Endothelial cell of umbilical vein (primary cell): Measurements from ENCODE around the gene HK3. TPM values are rescaled to one million over a fixed set of nuclear protein-coding genes. Genes with fewer than 3 reads are reported as not detected.

Experiments used
- BruUV-seq: library from RNA; stranded (reverse); fragments of 400-500 nt; replicated peaks from 2 replicates; lab custom pipeline; 2021; lab: Mats Ljungman, UMichigan
- CTCF ChIA-PET: fragments of 300-600, 350-600 bp; sonication (Branson Sonifier 250); formaldehyde crosslinking; loops from one replicate; lab custom pipeline; 2021; ENCODE audit warnings: antibody characterized with exemption, inconsistent platforms; lab: Charles Lee
- POLR2A ChIA-PET: fragments of 300-600, 350-600 bp; sonication (Branson Sonifier 250); formaldehyde crosslinking; loops from one replicate; lab custom pipeline; 2021; ENCODE audit warnings: antibody characterized with exemption, inconsistent platforms; lab: Charles Lee
- DNase-seq: peaks from one replicate; pipeline ENCODE4 v3.0.0-alpha.2; 2011; ENCODE audit warnings: low read depth, low spot score
- FAIRE-seq: peaks from 2 replicates; lab custom pipeline; 2011; peaks lifted over from hg19 to GRCh38; lab: Jason Lieb, UNC
- H2AFZ ChIP-seq: 2 replicates; pipeline ENCODE4 v1.6.0; 2012; ENCODE audit warnings: low read depth, low read length, control low read depth, inconsistent platforms
- H3K27ac ChIP-seq: 2 replicates; pipeline ENCODE4 v1.5.1; 2011; ENCODE audit warnings: low read depth, mild to moderate bottlenecking, control low read depth, low read length, moderate library complexity; ENCODE audit not compliant: insufficient read depth
- H3K27me3 ChIP-seq, 2 experiments: 2 replicates each; pipeline versions ENCODE4 v1.6.0 to v1.6.1; 2011; ENCODE audit warnings: low read length in 2 of 2, mixed read lengths in 1 of 2; ENCODE audit not compliant: control insufficient read depth in 2 of 2, insufficient read depth in 2 of 2
- H3K36me3 ChIP-seq, 2 experiments: 2 replicates in 1 of 2; 3 replicates in 1 of 2; pipeline ENCODE4 v1.5.1; 2011; ENCODE audit warnings: low read length in 2 of 2, mild to moderate bottlenecking in 1 of 2, moderate library complexity in 1 of 2; ENCODE audit not compliant: control insufficient read depth in 2 of 2, insufficient read depth in 2 of 2; ENCODE audit errors: extremely low read depth in 1 of 2
- H3K4me1 ChIP-seq: 3 replicates; pipeline ENCODE4 v1.5.1; 2011; ENCODE audit warnings: mild to moderate bottlenecking, low read length; ENCODE audit not compliant: control insufficient read depth, insufficient read depth; ENCODE audit errors: extremely low read depth
- H3K4me2 ChIP-seq: 2 replicates; pipeline ENCODE4 v1.6.1; 2011; ENCODE audit warnings: low read length, control low read depth, mixed read lengths; ENCODE audit not compliant: insufficient read depth
- H3K4me3 ChIP-seq, 3 experiments: fragments of 200-600 bp in 1 of 3; sonication (generic), shearing (Covaris generic) in 1 of 3; replicated peaks in 1 of 3; 2 replicates each; pipeline ENCODE4 v1.5.1; 2011 to 2016; ENCODE audit warnings: control low read depth in 3 of 3, low read length in 3 of 3, mild to moderate bottlenecking in 2 of 3, inconsistent platforms in 1 of 3, low read depth in 1 of 3, moderate library complexity in 1 of 3; ENCODE audit not compliant: insufficient read depth in 1 of 3
- H3K79me2 ChIP-seq: 2 replicates; pipeline ENCODE4 v1.6.0; 2012; ENCODE audit warnings: low read length, inconsistent platforms; ENCODE audit not compliant: control insufficient read depth, insufficient read depth
- H3K9ac ChIP-seq: replicated peaks from 2 replicates; pipeline ENCODE3; 2011; ENCODE audit warnings: low read length, control low read depth; ENCODE audit not compliant: insufficient read depth; ENCODE audit errors: extremely low read depth
- H3K9me1 ChIP-seq: replicated peaks from 3 replicates; pipeline ENCODE4 v1.6.0; 2011; ENCODE audit warnings: mild to moderate bottlenecking, low read length; ENCODE audit not compliant: control insufficient read depth, insufficient read depth; ENCODE audit errors: extremely low read depth
- H3K9me3 ChIP-seq: replicated peaks from 2 replicates; pipeline ENCODE4 v1.5.1; 2012; ENCODE audit warnings: low read length, inconsistent platforms; ENCODE audit not compliant: control insufficient read depth, insufficient read depth
- H4K20me1 ChIP-seq: replicated peaks from 2 replicates; pipeline ENCODE3; 2011; ENCODE audit warnings: mild to moderate bottlenecking, low read length; ENCODE audit not compliant: control insufficient read depth, insufficient read depth; ENCODE audit errors: extremely low read depth
- EZH2 ChIP-seq: IDR thresholded peaks from 2 replicates; pipeline ENCODE4 v1.6.1; 2012; ENCODE audit warnings: borderline replicate concordance, low read depth, mild to moderate bottlenecking, moderate library complexity, low read length, inconsistent platforms; ENCODE audit not compliant: severe bottlenecking
- FOS ChIP-seq: IDR thresholded peaks from 2 replicates; pipeline ENCODE4 v1.6.1; 2011; ENCODE audit warnings: mild to moderate bottlenecking, low read length, moderate library complexity, borderline replicate concordance; ENCODE audit not compliant: insufficient read depth
- GATA2 ChIP-seq: IDR thresholded peaks from 2 replicates; pipeline ENCODE4 v1.7.0; 2011; ENCODE audit warnings: low read depth, mild to moderate bottlenecking, moderate library complexity, mixed read lengths, low read length; ENCODE audit not compliant: insufficient read length, insufficient read depth
- JUN ChIP-seq: IDR thresholded peaks from 2 replicates; pipeline ENCODE4 v1.6.1; 2011; ENCODE audit warnings: borderline replicate concordance, low read depth; ENCODE audit not compliant: insufficient read length, insufficient read depth
- MYC ChIP-seq: IDR thresholded peaks from one replicate; pipeline ENCODE4 v1.6.1; 2011; ENCODE audit warnings: mild to moderate bottlenecking, low read depth, low read length
- POLR2A ChIP-seq: IDR thresholded peaks from 2 replicates; pipeline ENCODE4 v1.6.1; 2012; ENCODE audit warnings: low read depth, mild to moderate bottlenecking, control low read depth, low read length
- POLR2AphosphoS5 ChIP-seq: IDR thresholded peaks from 2 replicates; pipeline ENCODE4 v1.6.1; 2012; ENCODE audit warnings: low read depth, mild to moderate bottlenecking, control low read depth, low read length, moderate library complexity; ENCODE audit not compliant: insufficient read depth
- dilution Hi-C: fragments of 300-500 bp; cut with MboI; formaldehyde crosslinking; loops from one replicate; pipeline ENCODE4 v1.15.0; 2019; ENCODE audit warnings: low sequenced_read_pairs; ENCODE audit not compliant: extremely low pct_ligation_motif_present
- intact Hi-C: fragments of 100-400 bp; cut with micrococcal nuclease; formaldehyde crosslinking; loops from one replicate; pipeline ENCODE4 v1.10.0; 2022
- polyA plus RNA-seq, 4 experiments: library from polyadenylated mRNA; depleted of rRNA in 3 of 4; stranded (reverse) in 3 of 4; unstranded in 1 of 4; fragments of >200 nt; gene quantifications; 2 replicates each; pipeline versions ENCODE4 v1.2.1 to v1.2.3, GENCODE V29; 2011 to 2012; ENCODE audit warnings: missing spikeins in 1 of 4
- total RNA-seq: library from RNA; stranded (reverse); gene quantifications from 2 replicates; pipeline ENCODE4 v1.2.3, GENCODE V29; 2021
- TF ChIP-seq, protein P1 (sequence below), 2 donors: IDR thresholded peaks; 1 replicate in 1 of 2; 2 replicates in 1 of 2; pipeline ENCODE4 v1.5.1; 2011; ENCODE audit warnings: low read length in 2 of 2, mild to moderate bottlenecking in 2 of 2, moderate library complexity in 2 of 2, control low read depth in 1 of 2, inconsistent platforms in 1 of 2, low read depth in 1 of 2; ENCODE audit not compliant: insufficient read depth in 1 of 2; ENCODE audit errors: extremely low read depth in 1 of 2
- TF ChIP-seq, protein P2 (sequence below): IDR thresholded peaks from 2 replicates; pipeline ENCODE4 v1.6.1; 2011; ENCODE audit not compliant: insufficient read depth, insufficient read length

HK3 gene
- total and polyA plus RNA-seq, 2 donors (not counting 3 experiments of a cell fraction or from before 2014, with no cell fraction given), result not detected

DNA sequence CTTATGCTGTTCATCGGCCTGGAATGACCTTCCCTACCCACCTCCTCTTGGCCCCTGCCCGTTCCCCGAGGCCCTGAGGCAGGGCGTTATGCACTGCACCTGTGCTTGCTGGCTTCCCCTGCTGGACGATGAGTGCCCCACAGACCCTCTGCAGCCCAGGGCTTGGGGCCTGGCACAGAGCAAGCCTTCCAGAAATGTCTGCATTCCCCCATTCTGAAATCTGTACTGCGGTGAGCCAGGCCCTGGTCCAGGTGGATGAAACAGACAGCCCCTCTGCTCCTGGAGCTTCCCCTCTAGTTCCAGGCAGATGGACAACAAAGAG is 53.8 kb downstream of the HK3 start:
- BruUV-seq, result no TSS peak
- DNase-seq, result no peak
- H3K36me3 ChIP-seq, result no peaks in the 10 kb centered on the region
- no peak for FAIRE-seq
- no peak overlapping the region for H2AFZ ChIP-seq
- intact Hi-C loops (no loop called here), dilution Hi-C loops (no loop called here)
- no peaks in the 10 kb centered on the region for H3K9me3 ChIP-seq
- H3K4me1 ChIP-seq, result no peaks in the 10 kb centered on the region
- ChIA-PET CTCF (interaction anchor here (1.9 kb wide), 1 partner anchor 184 kb away, joined by 6 read pairs; no protein-coding TSS in a partner anchor), POLR2A (no interaction called here)
- H3K4me3 ChIP-seq, result no peak overlapping the region
- no peak for TF ChIP-seq JUN
- TF ChIP-seq FOS, result no peak
- TF ChIP-seq, protein P1, sequence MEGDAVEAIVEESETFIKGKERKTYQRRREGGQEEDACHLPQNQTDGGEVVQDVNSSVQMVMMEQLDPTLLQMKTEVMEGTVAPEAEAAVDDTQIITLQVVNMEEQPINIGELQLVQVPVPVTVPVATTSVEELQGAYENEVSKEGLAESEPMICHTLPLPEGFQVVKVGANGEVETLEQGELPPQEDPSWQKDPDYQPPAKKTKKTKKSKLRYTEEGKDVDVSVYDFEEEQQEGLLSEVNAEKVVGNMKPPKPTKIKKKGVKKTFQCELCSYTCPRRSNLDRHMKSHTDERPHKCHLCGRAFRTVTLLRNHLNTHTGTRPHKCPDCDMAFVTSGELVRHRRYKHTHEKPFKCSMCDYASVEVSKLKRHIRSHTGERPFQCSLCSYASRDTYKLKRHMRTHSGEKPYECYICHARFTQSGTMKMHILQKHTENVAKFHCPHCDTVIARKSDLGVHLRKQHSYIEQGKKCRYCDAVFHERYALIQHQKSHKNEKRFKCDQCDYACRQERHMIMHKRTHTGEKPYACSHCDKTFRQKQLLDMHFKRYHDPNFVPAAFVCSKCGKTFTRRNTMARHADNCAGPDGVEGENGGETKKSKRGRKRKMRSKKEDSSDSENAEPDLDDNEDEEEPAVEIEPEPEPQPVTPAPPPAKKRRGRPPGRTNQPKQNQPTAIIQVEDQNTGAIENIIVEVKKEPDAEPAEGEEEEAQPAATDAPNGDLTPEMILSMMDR (IDR thresholded peaks at IDR 0.05; ENCODE audit: extremely low read depth in 1 of 2, insufficient read depth in 1 of 2, low read depth in 1 of 2, low read length in 2 of 2), result no peak
- TF ChIP-seq POLR2A, result no peak
- TF ChIP-seq EZH2, result no peak
- TF ChIP-seq GATA2, result no peak
- TF ChIP-seq MYC, result no peak
- TF ChIP-seq POLR2AphosphoS5, result no peak
- TF ChIP-seq, protein P2, sequence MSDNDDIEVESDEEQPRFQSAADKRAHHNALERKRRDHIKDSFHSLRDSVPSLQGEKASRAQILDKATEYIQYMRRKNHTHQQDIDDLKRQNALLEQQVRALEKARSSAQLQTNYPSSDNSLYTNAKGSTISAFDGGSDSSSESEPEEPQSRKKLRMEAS, result no peak
- H3K9ac ChIP-seq, result no peak overlapping the region
- H3K9me1 ChIP-seq, result no peaks in the 10 kb centered on the region
- H3K79me2 ChIP-seq, result no peaks in the 10 kb centered on the region
- no peaks in the 10 kb centered on the region for H4K20me1 ChIP-seq
- H3K27me3 ChIP-seq, result no peaks in the 10 kb centered on the region
- H3K27ac ChIP-seq, result no peak overlapping the region
- no peak overlapping the region for H3K4me2 ChIP-seq
